H1 (cell line): Measurements from ENCODE around the gene EMP2. TPM values are rescaled to one million over a fixed set of nuclear protein-coding genes. Genes with fewer than 3 reads are reported as not detected.
A peak's percentile ranks its signal among the peaks of the same experiment; 100 is the strongest.

Source experiments
- CTCF ChIA-PET: fragments of 300-600 bp; sonication (Branson Sonifier 250); formaldehyde crosslinking; loops from one replicate; lab custom pipeline; 2021; ENCODE audit not compliant: partially characterized antibody; lab: Charles Lee
- POLR2A ChIA-PET: fragments of 300-600 bp; sonication (Branson Sonifier 250); formaldehyde crosslinking; loops from one replicate; lab custom pipeline; 2021; ENCODE audit warnings: inconsistent platforms; ENCODE audit not compliant: partially characterized antibody; lab: Charles Lee
- DNase-seq, 2 experiments: peaks; one replicate each; pipeline versions ENCODE4 v3.0.0 to v3.0.0-alpha.2; 2010 to 2022; ENCODE audit warnings: low spot score in 2 of 2, low read depth in 1 of 2, mixed read lengths in 1 of 2
- FAIRE-seq: peaks from 2 replicates; lab custom pipeline; 2011; peaks lifted over from hg19 to GRCh38; lab: Jason Lieb, UNC
- H2AFZ ChIP-seq: 2 replicates; pipeline ENCODE4 v1.8.1; 2012; ENCODE audit warnings: low read length, inconsistent platforms
- H2AK5ac ChIP-seq: 2 replicates; pipeline ENCODE4 v1.6.1; 2013; ENCODE audit warnings: low read depth, low read length
- H2BK120ac ChIP-seq: replicated peaks from 2 replicates; pipeline ENCODE3; 2013; ENCODE audit warnings: low read depth, low read length, inconsistent platforms
- H2BK12ac ChIP-seq: 2 replicates; pipeline ENCODE4 v1.6.1; 2013; ENCODE audit warnings: low read depth, low read length
- H2BK15ac ChIP-seq: 2 replicates; pipeline ENCODE4 v1.6.1; 2013; ENCODE audit warnings: low read length
- H2BK20ac ChIP-seq: 2 replicates; pipeline ENCODE4 v1.6.1; 2013; ENCODE audit warnings: low read length
- H2BK5ac ChIP-seq: 2 replicates; pipeline ENCODE4 v1.6.1; 2013; ENCODE audit warnings: low read depth, low read length
- H3K14ac ChIP-seq: 2 replicates; pipeline ENCODE4 v1.6.1; 2013; ENCODE audit warnings: inconsistent platforms; ENCODE audit not compliant: insufficient read length
- H3K18ac ChIP-seq: 2 replicates; pipeline ENCODE4 v1.6.1; 2013; ENCODE audit warnings: low read length; ENCODE audit errors: extremely low read depth
- H3K23ac ChIP-seq: 2 replicates; pipeline ENCODE4 v1.6.1; 2013; ENCODE audit warnings: inconsistent platforms; ENCODE audit not compliant: insufficient read length
- H3K23me2 ChIP-seq: 2 replicates; pipeline ENCODE4 v1.6.1; 2013; ENCODE audit warnings: low read depth, low read length
- H3K27ac ChIP-seq: 2 replicates; pipeline ENCODE4 v1.6.1; 2011; ENCODE audit warnings: low read depth, low read length, inconsistent platforms
- H3K27me3 ChIP-seq, 4 experiments: replicated peaks in 1 of 4; 1 replicate in 1 of 4; 2 replicates in 3 of 4; pipeline versions ENCODE4 v1.6.1 to v1.8.1; 2011 to 2013; ENCODE audit warnings: low read length in 3 of 4, mild to moderate bottlenecking in 3 of 4, inconsistent platforms in 2 of 4, mixed read lengths in 2 of 4, moderate library complexity in 1 of 4; ENCODE audit not compliant: control insufficient read depth in 3 of 4, insufficient read depth in 3 of 4; ENCODE audit errors: extremely low read depth in 1 of 4
- H3K36me3 ChIP-seq, 4 experiments: 2 replicates each; pipeline versions ENCODE4 v1.6.1 to v1.8.1; 2011 to 2013; ENCODE audit warnings: mild to moderate bottlenecking in 4 of 4, low read length in 3 of 4, moderate library complexity in 2 of 4, control low read depth in 1 of 4, inconsistent platforms in 1 of 4; ENCODE audit not compliant: insufficient read depth in 4 of 4, control insufficient read depth in 2 of 4
- H3K4ac ChIP-seq: replicated peaks from 2 replicates; pipeline ENCODE3; 2013; ENCODE audit warnings: low read length, low read depth, mixed read lengths, inconsistent platforms; ENCODE audit not compliant: insufficient read length
- H3K4me1 ChIP-seq, 4 experiments: replicated peaks in 1 of 4; 1 replicate in 1 of 4; 2 replicates in 3 of 4; pipeline versions ENCODE4 v1.6.1 to v1.8.1; 2011 to 2013; ENCODE audit warnings: low read length in 3 of 4, inconsistent platforms in 2 of 4, mixed read lengths in 1 of 4; ENCODE audit not compliant: insufficient read depth in 4 of 4, control insufficient read depth in 3 of 4
- H3K4me2 ChIP-seq, 2 experiments: 2 replicates each; pipeline versions ENCODE4 v1.6.1 to v1.8.1; 2011 to 2013; ENCODE audit warnings: low read depth in 2 of 2, low read length in 2 of 2, control low read depth in 1 of 2, inconsistent platforms in 1 of 2, mild to moderate bottlenecking in 1 of 2; ENCODE audit not compliant: insufficient read depth in 1 of 2
- H3K4me3 ChIP-seq, 4 experiments: fragments of 200-600, 300-600 bp in 1 of 4; sonication (generic), shearing (Covaris generic), sonication (Bioruptor Twin) in 1 of 4; 2 replicates each; pipeline versions ENCODE4 v1.5.1 to v1.8.1; 2011 to 2016; ENCODE audit warnings: low read length in 4 of 4, low read depth in 3 of 4, control low read depth in 2 of 4, inconsistent platforms in 2 of 4, mild to moderate bottlenecking in 2 of 4, mixed read lengths in 1 of 4, moderate library complexity in 1 of 4; ENCODE audit not compliant: insufficient read depth in 2 of 4; ENCODE audit errors: extremely low read depth in 1 of 4
- H3K56ac ChIP-seq: replicated peaks from 2 replicates; pipeline ENCODE3; 2013; ENCODE audit warnings: low read depth, mild to moderate bottlenecking, mixed read lengths, low read length, inconsistent platforms; ENCODE audit not compliant: insufficient read length
- H3K79me1 ChIP-seq: 2 replicates; pipeline ENCODE4 v1.6.1; 2013; ENCODE audit warnings: low read depth, low read length, control low read depth
- H3K79me2 ChIP-seq, 2 experiments: 2 replicates each; pipeline versions ENCODE4 v1.6.1 to v1.8.1; 2012 to 2013; ENCODE audit warnings: low read length in 2 of 2, mild to moderate bottlenecking in 2 of 2, inconsistent platforms in 1 of 2; ENCODE audit not compliant: insufficient read depth in 2 of 2, control insufficient read depth in 1 of 2
- H3K9ac ChIP-seq, 4 experiments: replicated peaks in 1 of 4; 1 replicate in 1 of 4; 2 replicates in 3 of 4; pipeline versions ENCODE4 v1.6.1 to v1.8.1; 2011 to 2013; ENCODE audit warnings: low read depth in 3 of 4, low read length in 3 of 4, control low read depth in 2 of 4, mild to moderate bottlenecking in 2 of 4, moderate library complexity in 2 of 4, inconsistent platforms in 1 of 4; ENCODE audit errors: extremely low read depth in 1 of 4
- H3K9me3 ChIP-seq, 2 experiments: 2 replicates each; pipeline versions ENCODE4 v1.6.1 to v1.8.1; 2012 to 2013; ENCODE audit warnings: mild to moderate bottlenecking in 2 of 2, moderate library complexity in 2 of 2, control low read depth in 1 of 2, inconsistent platforms in 1 of 2, low read depth in 1 of 2, low read length in 1 of 2, mixed read lengths in 1 of 2; ENCODE audit not compliant: insufficient read depth in 2 of 2
- H4K20me1 ChIP-seq, 2 experiments: replicated peaks in 1 of 2; 2 replicates each; pipeline versions ENCODE3 to v1.8.1; 2011 to 2013; ENCODE audit warnings: inconsistent platforms in 2 of 2, low read length in 2 of 2, mild to moderate bottlenecking in 1 of 2; ENCODE audit not compliant: insufficient read depth in 2 of 2, control insufficient read depth in 1 of 2
- H4K5ac ChIP-seq: 2 replicates; pipeline ENCODE4 v1.6.1; 2013; ENCODE audit warnings: low read length, low read depth, mixed read lengths, inconsistent platforms; ENCODE audit not compliant: insufficient read length
- H4K8ac ChIP-seq: 2 replicates; pipeline ENCODE4 v1.8.0; 2013; ENCODE audit warnings: mild to moderate bottlenecking, moderate library complexity, low read length, inconsistent platforms; ENCODE audit not compliant: insufficient read depth; ENCODE audit errors: extremely low read depth
- H4K91ac ChIP-seq: replicated peaks from 2 replicates; pipeline ENCODE3; 2013; ENCODE audit warnings: low read length, mixed read lengths, inconsistent platforms; ENCODE audit not compliant: insufficient read length
- BRCA1 ChIP-seq: IDR thresholded peaks from 2 replicates; pipeline ENCODE4 v1.6.1; 2012; ENCODE audit warnings: low read depth, low read length, improper control_type of control experiment
- CBX5 ChIP-seq: fragments of 300-800, 300-1000 bp; sonication (generic); IDR thresholded peaks from 2 replicates; pipeline ENCODE4 v1.7.1; 2016; ENCODE audit warnings: antibody characterized with exemption, low read length, low read depth
- HDAC2 ChIP-seq, 2 experiments: fragments of 300-600 bp in 1 of 2; sonication (generic) in 1 of 2; IDR thresholded peaks; 2 replicates each; pipeline ENCODE4 v1.6.1; 2011 to 2012; ENCODE audit warnings: low read depth in 2 of 2, low read length in 2 of 2, mild to moderate bottlenecking in 2 of 2, moderate library complexity in 2 of 2, borderline replicate concordance in 1 of 2, inconsistent platforms in 1 of 2
- RFX5 ChIP-seq: IDR thresholded peaks from 2 replicates; pipeline ENCODE4 v1.6.1; 2011; ENCODE audit warnings: low read depth, low read length, improper control_type of control experiment, borderline replicate concordance
- SAP30 ChIP-seq: fragments of 300-600 bp; sonication (generic); IDR thresholded peaks from 2 replicates; pipeline ENCODE4 v1.7.1; 2012; ENCODE audit warnings: low read length, moderate library complexity, mild to moderate bottlenecking, inconsistent platforms; ENCODE audit not compliant: insufficient read depth, insufficient replicate concordance
- SRF ChIP-seq: IDR thresholded peaks from 2 replicates; pipeline ENCODE4 v1.6.1; 2011; ENCODE audit warnings: mild to moderate bottlenecking, low read depth, low read length, moderate library complexity
- TEAD4 ChIP-seq: IDR thresholded peaks from 2 replicates; pipeline ENCODE4 v1.6.1; 2012; ENCODE audit warnings: low read depth, low read length, inconsistent platforms, mixed read lengths
- WGBS, 2 experiments: shearing (Covaris generic) in 1 of 2; methylation state at CpG; one replicate each; pipeline versions ENCODE4 v1.1.6 to v1.1.7; 2013 to 2015; ENCODE audit warnings: low lambda C conversion rate in 2 of 2, mixed read lengths in 2 of 2, inconsistent platforms in 1 of 2, low coverage in 1 of 2, missing lambda C conversion rate in 1 of 2; ENCODE audit not compliant: insufficient replicate concordance in 2 of 2, insufficient coverage in 1 of 2, insufficient read length in 1 of 2; ENCODE audit errors: extremely low coverage in 1 of 2, missing lambda C conversion rate in 1 of 2; 5-methylcytosine and 5-hydroxymethylcytosine counted together
- polyA plus RNA-seq, 7 experiments: library from polyadenylated mRNA; depleted of rRNA in 3 of 7; stranded (reverse) in 5 of 7; unstranded in 2 of 7; fragments of >200 nt in 5 of 7; fragments of 200-250 nt in 2 of 7; gene quantifications; 1 replicate in 5 of 7; 2 replicates in 1 of 7; 4 replicates in 1 of 7; pipeline versions ENCODE4 v1.2.1 to v1.2.3, GENCODE V29; 2011 to 2013; ENCODE audit warnings: missing spikeins in 2 of 7, mixed read lengths in 2 of 7
- total RNA-seq: library from RNA; stranded (reverse); fragmentation: NEBNext Ultra II Directional; extraction: Animal tissue kit (Norgen Biotek cat#: 25700); gene quantifications from 2 replicates; pipeline ENCODE4 v1.2.1, GENCODE V29; 2021
- TF ChIP-seq, protein P1 (sequence below): IDR thresholded peaks from 2 replicates; pipeline ENCODE4 v1.6.1; 2012; ENCODE audit warnings: inconsistent platforms
- TF ChIP-seq, protein P2 (sequence below): IDR thresholded peaks from 2 replicates; pipeline ENCODE4 v1.6.1; 2011; ENCODE audit warnings: low read length, improper control_type of control experiment
- TF ChIP-seq, protein P3 (sequence below): IDR thresholded peaks from 2 replicates; pipeline ENCODE4 v1.6.1; 2011; ENCODE audit warnings: low read depth, mild to moderate bottlenecking, low read length; ENCODE audit not compliant: insufficient read depth

The EMP2 gene
- total and polyA plus RNA-seq, 2 of the 8 experiments (the other 6 are each of a cell fraction or from before 2014, with no cell fraction given) = 22.6 to 23.3 TPM

DNA sequence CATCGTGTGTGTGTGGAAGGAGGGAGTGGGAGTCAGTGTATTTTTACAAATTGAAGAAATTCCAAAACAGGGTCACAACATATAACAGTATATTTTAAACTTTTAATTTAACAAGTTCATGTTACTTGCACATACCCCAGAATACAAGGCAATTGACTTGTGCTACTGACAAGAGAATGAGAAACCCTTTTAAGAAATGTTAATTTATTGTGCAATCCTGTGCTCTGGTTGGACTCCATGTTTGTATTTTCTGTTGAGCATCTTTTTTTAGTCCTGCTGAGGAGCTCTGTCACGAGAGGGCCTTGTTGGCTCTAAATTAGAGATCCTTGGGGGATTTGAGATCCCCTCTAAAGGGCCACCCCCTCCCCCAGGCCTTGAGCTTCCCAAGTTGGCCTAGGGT lies 1.1 kb upstream of the EMP2 start:
- Histone ChIP-seq H4K5ac (no peak overlapping the region), H2BK5ac (no peak overlapping the region; the same call in 1 of the 2 replicates), H3K9ac (no peak overlapping the region), H3K23ac (no peak overlapping the region), H2AK5ac (no peak overlapping the region), H2BK120ac (no peak overlapping the region), H3K4me1 (peaks cover 17 to 37% (median 22%) of the 10 kb centered on the region in 4 experiments), H4K8ac (no peak overlapping the region)
- FAIRE-seq = no peak
- TF ChIP-seq TEAD4 (no peak), HDAC2 (IDR thresholded peaks at IDR 0.05; ENCODE audit: borderline replicate concordance in 1 of 2, low read depth in 2 of 2, low read length in 2 of 2) (no peak), RFX5 (no peak), CBX5 (no peak), SRF (no peak), SAP30 (no peak), BRCA1 (no peak)
- TF ChIP-seq, protein P1, sequence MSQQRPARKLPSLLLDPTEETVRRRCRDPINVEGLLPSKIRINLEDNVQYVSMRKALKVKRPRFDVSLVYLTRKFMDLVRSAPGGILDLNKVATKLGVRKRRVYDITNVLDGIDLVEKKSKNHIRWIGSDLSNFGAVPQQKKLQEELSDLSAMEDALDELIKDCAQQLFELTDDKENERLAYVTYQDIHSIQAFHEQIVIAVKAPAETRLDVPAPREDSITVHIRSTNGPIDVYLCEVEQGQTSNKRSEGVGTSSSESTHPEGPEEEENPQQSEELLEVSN = no peak
- TF ChIP-seq, protein P2, sequence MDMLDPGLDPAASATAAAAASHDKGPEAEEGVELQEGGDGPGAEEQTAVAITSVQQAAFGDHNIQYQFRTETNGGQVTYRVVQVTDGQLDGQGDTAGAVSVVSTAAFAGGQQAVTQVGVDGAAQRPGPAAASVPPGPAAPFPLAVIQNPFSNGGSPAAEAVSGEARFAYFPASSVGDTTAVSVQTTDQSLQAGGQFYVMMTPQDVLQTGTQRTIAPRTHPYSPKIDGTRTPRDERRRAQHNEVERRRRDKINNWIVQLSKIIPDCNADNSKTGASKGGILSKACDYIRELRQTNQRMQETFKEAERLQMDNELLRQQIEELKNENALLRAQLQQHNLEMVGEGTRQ = no peak
- TF ChIP-seq, protein P3, sequence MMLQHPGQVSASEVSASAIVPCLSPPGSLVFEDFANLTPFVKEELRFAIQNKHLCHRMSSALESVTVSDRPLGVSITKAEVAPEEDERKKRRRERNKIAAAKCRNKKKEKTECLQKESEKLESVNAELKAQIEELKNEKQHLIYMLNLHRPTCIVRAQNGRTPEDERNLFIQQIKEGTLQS = no peak
- TF ChIP-seq, all 59 proteins: peak for 0
- H3K18ac ChIP-seq = no peak overlapping the region
- H3K4me2 ChIP-seq = peak overlapping the region; percentile 41 to 91; a peak in 2 of 4 replicates
- H3K9me3 ChIP-seq = no peaks in the 10 kb centered on the region
- no peak overlapping the region for H3K14ac ChIP-seq
- no peak overlapping the region for H2AFZ ChIP-seq
- H2BK12ac ChIP-seq = no peak overlapping the region
- no peak overlapping the region for H3K4ac ChIP-seq
- DNase-seq = no peak
- no peak overlapping the region for H3K27ac ChIP-seq
- WGBS, 2 experiments = 77% methylated on average over 2 of the region's 2 CpGs; no CpG with 5 or more reads in 1 of the 2 experiments
- peak overlapping the region in 1 of 4 experiments; percentile 85; a peak in 1 of 8 replicates for H3K4me3 ChIP-seq
- peak overlapping the region; percentile 45 for H4K91ac ChIP-seq
- ChIA-PET CTCF (interaction anchor here (0.6 to 3.0 kb wide), 5 partner anchors 13 to 65 kb away, joined by 3 to 22 read pairs (median 3); no protein-coding TSS in a partner anchor), POLR2A (interaction anchor here (0.7 kb wide), 1 partner anchor 60 kb away, joined by 4 read pairs; no protein-coding TSS in a partner anchor)
- H3K23me2 ChIP-seq = peaks cover 9% of the 10 kb centered on the region; the same call in 1 of the 2 replicates
- peaks cover 5 to 7% of the 10 kb centered on the region in 2 experiments for H4K20me1 ChIP-seq
- H2BK20ac ChIP-seq = no peak overlapping the region
- peaks cover 8% of the 10 kb centered on the region; the same call in 1 of the 2 replicates for H3K79me1 ChIP-seq
- H3K79me2 ChIP-seq = no peaks in the 10 kb centered on the region; a peak in 1 of 4 replicates
- no peaks in the 10 kb centered on the region for H3K27me3 ChIP-seq
- H2BK15ac ChIP-seq = 0 out of 2 replicates have a peak overlapping the region, but pooled peaks have one; percentile 31
- H3K36me3 ChIP-seq = no peaks in the 10 kb centered on the region
- peak overlapping the region; percentile 44 for H3K56ac ChIP-seq
